SHP77 treated with DMSO at 0.1 percent for 48 hours (cell line): ENCODE results near the gene FANCE.
A peak's percentile ranks its signal among the peaks of the same experiment; 100 is the strongest.

Experiments
- DNase-seq: peaks from one replicate; lab custom pipeline; 2025; lab: John Stamatoyannopoulos, UW

Gene FANCE, protein sequence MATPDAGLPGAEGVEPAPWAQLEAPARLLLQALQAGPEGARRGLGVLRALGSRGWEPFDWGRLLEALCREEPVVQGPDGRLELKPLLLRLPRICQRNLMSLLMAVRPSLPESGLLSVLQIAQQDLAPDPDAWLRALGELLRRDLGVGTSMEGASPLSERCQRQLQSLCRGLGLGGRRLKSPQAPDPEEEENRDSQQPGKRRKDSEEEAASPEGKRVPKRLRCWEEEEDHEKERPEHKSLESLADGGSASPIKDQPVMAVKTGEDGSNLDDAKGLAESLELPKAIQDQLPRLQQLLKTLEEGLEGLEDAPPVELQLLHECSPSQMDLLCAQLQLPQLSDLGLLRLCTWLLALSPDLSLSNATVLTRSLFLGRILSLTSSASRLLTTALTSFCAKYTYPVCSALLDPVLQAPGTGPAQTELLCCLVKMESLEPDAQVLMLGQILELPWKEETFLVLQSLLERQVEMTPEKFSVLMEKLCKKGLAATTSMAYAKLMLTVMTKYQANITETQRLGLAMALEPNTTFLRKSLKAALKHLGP

DNA sequence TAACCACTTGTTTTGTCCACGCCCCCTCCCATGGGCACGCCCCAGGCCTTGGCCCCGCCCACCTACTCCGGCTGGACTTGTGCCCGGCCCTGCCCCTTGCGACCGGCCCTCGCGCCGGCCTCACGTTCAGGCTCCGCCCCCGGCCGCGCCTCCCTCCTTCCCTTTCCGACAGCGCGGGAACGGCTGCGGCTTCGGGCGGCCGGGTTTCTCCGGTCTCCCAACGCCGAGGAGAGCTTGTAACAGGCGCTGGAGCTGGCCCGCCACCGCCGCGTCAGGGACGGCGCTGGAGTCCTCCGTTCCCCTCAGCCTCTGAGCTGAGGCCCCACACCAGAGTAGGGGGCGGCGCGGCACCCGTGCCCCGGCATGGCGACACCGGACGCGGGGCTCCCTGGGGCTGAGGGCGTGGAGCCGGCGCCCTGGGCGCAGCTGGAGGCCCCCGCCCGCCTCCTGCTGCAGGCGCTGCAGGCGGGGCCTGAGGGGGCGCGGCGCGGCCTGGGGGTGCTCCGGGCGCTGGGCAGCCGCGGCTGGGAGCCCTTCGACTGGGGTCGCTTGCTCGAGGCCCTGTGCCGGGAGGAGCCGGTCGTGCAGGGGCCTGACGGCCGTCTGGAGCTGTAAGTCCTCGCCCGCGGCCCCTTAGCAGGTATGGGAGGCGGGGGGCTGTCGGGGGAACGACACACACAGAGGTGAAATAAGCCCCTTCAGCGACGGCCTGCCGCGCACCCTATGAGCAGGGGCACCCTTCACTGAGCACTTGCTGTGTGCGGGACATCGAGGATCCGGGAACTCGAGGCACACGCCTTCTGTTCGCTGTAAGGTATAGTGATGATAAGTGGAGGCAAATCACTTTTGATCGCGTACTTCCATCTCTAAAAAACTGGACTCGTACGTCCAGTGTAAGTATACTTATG, at the start of gene FANCE:
FANCE (plus strand) TSS at position 156 of the 908 bp plus-strand sequence; CDS start at position 364, 208 bp downstream.
- DNase-seq, result no peak

DNA sequence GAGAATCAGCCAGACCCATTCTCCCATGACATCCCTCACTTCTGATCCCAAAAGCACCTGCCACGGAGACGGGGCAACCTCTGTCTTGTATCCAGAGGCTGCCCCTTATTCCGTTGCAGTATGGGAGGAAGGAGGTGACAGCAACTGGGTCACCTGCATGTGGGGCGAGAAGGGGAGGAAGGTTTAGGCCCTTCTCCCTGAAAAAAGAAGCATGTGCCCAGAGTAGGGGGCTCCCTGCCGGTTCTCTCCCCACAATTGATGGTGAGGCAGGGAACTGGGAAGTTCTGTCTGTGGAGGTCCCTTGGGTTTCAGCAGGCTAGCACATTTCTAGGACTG, 49.3 kb upstream of the FANCE start:
- DNase-seq, result no peak

DNA sequence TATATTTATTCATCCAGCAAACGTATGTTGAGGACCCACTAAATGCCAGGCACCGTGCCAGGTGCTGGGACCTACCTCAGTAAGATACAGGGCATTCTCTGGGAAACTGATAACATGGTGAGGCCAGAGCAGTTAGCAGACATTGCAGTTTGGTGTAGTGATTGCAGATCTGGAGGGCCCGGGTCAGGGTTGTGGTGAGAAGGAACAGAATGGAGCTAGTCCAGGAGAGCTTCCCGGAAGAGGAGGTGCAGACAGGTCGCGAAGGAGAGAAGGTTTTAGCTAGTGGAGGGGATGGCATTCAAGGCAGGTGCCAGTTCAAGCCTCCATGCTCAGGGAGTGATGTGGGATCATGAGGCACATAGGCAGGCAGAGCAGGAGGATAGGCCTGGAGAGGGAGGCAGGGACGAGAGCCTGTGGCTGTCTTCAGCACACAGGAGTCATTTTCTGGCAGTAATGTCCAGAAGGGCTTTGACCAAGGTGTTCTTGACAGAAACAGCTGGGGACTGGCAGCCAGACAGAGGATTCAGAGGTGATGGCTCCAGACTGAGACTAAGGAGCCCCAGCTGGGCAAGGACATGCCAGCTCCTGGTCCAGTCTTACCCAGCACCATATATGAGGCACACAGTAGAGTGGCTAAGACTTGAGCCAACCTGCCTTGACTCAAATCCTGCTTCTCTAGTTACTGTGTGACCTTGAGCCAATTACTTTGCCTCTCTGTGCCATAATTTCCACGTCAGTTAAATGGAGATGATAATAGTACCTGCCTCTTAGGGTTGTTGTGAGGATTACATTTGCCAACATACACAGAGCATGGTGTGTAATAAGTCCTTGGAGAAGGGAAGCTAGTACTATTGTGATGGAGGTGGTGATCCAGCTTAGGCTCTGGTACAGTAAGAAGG, 48.3 kb upstream of the FANCE start:
- no peak for DNase-seq

DNA sequence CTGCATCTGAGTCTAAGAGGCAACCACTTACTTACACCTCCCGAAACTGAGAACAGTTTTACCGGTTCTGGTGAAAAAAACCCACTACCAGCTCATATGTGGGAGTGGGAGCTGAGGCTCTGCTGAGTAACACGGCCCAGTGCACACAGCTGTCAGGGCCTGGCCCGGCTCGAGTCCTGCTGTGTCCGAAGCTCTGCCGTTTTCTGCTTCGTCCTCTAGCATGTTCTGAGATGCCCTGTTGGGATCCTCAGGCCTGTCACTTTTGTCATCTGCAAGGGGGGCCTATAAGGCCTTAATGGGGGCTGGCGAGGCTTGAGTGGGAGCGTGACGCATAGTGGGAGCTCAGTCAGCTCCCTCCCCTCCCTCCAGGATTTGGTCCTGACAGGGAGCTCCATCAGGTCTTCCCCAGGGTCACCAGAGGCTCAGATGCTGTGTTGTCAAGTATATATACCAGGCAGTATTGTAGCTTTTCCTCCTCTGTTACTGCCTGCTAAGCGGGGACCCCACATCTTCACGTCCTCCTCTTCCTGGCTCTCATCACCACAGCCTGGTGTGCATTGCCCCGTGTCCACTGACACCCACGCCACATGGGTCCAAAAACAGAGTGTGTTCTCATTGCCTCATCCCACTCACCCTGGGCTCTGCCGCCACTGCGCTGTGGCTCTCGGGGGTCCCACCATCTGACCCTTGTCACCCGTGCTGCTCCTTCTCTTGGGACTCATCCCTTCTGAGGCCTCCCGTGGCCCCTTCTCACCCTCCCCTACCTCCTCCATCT, 45.2 kb upstream of the FANCE start:
- no peak for DNase-seq

DNA sequence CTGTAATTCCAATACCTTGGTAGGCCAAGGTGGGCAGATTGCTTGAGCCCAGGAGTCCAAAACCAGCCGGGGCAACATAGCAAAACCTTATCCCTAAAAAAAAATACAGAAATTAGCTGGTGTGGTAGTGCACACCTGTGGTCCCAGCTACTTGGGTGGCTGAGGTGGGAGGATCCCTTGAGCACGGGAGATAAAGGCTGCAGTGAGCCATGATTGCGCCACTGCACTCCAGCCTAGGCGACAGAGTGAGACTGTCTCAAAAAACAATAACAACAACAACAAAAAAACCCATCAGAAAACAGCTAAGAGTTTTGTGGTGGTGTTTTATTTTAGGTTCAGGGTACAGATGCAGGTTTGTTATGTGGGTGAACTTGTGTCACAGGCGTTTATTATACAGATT, 42.9 kb upstream of the FANCE start:
- DNase-seq, result no peak

DNA sequence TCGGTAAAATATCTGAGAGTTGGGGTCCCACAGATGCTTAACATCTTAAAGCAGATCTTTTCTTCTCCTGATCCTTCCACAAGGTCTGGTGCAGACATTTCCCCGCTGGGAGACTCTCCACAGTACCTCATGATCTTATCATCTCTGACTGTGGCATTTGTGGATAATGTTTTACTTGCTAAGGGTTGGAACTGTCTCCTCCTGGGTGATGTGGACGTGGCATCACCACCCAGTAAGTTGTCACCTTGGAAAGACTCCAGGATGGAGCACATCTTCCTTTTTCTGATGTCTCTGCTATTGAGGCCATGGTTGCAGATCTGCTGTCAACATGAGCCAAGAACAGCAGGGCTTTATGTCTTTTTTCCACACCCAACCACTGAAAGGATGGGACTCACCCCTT, 42.0 kb upstream of the FANCE start:
- DNase-seq, result no peak

DNA sequence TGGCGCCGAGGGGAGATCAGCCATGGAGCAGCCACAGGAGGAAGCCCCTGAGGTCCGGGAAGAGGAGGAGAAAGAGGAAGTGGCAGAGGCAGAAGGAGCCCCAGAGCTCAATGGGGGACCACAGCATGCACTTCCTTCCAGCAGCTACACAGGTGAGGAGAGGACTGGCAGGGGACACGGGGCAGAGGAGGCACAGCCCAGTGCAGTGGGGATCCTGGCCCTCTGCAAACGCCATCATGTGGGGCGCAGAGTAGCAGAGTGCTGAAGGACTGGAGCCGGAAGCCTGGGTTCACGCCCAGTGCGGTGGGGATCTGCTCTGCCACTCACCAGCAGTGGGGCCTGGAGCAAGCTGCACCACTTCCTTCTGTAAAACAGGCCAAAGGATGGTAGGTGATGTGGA, 41.1 kb upstream of the FANCE start:
- no peak for DNase-seq

DNA sequence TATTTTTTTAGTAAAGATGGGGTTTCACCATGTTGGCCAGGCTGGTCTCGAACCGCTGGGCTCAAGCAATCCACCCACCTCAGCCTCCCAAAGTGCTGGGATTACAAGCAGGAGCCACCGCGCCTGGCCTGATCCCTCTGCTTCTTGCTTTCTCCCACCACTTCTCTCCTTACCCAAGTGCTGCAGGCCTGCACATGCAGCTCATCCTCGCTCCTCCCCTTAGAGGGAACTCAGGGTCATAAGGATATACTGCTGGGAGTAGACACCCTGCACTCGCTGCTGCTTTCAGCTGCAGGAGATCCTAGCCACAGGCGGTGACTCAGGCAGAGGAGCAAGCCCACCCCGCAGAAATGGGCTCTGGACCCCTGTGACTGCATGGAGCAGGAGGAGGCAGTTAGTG, 40.0 kb upstream of the FANCE start:
- DNase-seq, result no peak

DNA sequence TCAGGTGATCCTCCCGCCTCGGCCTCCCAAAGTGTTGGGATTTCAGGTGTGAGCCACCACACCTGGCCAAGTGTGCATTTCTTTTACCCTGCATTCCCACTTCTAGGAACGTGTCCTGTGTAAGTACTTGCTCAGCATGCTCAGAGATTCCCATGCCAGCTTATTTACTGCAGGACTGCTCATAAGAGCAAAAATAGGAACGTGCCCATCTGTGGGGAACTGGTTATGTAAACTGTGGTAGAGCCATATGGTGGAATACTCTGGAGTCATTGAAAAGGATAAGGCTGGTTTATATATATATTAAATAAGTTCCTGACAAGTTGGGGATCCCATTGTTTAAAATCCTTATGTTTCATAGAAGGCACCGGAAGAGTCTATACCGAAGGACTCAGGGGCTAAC, 38.2 kb upstream of the FANCE start:
- no peak for DNase-seq

DNA sequence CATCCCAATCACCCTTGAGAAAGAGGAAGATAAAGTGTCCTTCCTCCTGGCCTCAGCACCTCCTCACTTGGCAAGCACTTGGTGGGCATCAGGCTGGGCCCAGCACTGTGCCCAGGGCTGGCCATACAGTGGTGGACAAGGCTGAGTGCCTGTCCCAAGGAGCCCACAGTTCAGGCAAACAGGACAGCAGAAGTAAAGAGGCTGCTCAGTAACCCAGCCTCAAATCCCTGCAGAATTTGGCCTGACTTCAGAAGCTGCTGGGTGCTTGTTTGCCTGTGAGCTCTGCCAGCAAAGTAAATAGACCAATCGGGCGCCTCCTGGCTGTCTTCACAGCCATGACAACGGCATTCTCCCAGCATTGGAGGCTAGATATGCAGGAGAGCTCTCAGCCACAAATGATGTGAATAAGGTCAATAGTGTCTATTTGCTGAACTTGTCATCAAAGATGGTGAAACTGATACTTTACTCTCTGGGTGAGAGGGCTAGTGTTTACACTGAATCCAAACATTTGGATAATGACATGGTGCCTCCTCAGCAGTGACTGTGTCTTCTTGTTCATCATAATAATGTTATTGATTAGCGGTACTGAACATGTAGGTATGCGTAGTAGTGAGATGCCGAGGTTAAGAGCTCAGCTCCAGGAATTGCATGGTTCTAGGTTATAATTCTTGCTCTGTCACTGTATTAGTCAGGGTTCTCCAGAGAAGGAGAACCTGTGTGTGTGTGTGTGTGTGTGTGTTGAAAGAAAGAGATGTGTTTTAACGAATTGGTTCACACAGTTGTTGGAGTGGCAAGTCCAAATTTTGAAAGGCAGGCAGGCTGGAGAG, 36.9 kb upstream of the FANCE start:
- peak; percentile 82 for DNase-seq

DNA sequence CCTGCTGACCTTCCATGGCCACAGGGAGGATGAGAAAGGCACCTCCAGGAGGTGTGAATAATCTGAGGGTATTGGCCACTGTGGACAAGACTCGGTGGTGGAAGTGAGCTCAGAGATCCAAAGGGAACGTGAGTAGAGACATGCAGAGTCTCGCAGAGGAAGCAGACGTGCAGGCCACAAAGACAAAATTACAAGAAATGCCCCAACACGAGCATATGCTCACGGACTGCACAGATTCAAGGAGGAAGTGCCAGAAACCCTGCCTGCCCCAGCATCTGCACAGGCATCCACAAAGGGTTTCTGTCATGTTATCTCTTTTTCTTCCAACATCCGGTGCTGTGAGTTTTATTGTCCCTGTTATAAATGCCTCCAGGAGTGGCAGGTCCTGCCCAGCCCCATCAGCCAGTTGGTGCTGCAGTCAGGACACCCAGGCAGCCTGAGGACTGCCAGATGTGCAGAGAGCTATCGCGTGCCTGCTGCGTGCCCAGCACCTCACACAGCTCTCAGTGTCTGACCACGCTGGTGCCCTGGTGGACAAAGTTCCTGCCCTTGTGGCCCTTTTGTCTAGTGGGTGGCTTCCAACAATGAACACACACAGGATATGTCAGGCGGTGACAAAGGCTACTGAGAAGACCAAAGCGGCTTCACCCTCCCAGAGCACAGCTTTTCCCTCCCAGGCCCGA, 34.0 kb upstream of the FANCE start:
- no peak for DNase-seq

DNA sequence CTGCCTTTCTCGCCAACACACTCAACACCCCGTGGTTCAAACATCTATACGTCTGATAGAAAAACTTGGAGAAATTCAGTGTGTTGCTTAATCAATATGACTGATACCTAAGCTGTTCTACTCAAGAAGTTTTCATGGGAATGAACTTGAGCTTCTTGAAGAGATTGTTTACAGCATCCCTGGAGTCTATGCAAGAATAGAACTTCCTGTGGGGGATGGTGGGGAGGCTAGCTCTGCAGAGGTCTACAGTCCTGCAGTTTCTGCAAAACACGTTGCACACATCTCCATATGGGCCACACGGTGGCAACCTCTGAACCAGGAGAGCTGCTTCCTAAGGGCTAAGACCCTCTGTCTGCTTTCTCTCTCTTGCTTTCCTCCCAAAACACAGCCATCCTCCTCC, 32.7 kb upstream of the FANCE start:
- DNase-seq, result no peak

DNA sequence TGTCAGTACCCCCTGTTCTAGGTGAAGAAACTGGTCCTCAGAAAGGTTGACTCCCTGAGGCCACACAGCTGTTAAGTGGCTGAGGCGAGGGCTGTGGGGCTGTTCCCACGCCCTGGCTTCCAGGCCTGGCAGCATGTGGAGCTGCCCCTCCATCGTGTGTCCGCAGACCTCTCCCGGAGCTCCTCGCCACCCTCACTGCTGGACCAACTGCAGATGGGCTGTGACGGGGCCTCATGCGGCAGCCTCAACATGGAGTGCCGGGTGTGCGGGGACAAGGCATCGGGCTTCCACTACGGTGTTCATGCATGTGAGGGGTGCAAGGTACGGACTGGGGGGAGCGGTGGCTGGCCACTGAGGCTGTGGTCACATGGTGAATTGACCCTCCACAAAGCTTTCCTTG, 32.2 kb upstream of the FANCE start:
- no peak for DNase-seq

DNA sequence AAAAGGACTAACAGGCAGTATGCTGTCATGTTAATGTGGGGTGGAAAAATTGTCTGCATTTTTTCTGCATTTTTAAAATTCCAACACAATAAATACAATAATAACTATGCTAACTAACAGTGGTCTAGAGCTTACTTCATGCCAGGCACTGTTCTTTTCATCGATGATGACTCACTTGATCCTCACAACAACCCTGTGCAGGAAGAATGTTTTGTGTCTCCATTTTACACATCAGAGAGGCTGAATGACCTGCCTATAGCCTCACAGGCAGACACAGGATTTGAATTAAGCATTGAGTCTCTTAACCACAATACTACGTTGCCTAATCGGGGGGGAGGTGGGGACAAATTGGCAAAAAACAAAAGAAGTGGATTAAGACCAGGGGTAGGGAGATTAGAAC, 26.9 kb upstream of the FANCE start:
- no peak for DNase-seq

DNA sequence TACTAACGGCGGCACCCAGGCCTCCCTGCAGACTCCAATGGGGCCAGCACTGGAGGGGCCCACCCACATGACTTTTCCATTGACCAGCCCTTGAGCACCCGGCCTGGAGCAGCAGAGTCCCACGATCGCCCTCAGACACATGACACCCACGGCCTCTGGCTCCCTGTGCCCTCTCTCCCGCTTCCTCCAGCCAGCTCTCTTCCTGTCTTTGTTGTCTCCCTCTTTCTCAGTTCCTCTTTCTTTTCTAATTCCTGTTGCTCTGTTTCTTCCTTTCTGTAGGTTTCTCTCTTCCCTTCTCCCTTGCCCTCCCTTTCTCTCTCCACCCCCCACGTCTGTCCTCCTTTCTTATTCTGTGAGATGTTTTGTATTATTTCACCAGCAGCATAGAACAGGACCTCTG, 26.1 kb upstream of the FANCE start:
- no peak for DNase-seq

DNA sequence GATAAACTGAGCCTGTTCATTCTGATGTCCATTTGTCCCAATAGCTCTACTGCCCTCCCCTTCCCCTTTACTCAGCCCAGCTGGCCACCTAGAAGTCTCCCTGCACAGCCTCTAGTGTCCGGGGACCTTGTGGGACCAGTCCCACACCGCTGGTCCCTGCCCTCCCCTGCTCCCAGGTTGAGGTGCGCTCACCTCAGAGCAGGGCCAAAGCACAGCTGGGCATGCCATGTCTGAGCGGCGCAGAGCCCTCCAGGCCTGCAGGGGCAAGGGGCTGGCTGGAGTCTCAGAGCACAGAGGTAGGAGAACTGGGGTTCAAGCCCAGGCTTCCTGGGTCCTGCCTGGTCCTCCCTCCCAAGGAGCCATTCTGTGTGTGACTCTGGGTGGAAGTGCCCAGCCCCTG, 24.7 kb upstream of the FANCE start:
- no peak for DNase-seq

DNA sequence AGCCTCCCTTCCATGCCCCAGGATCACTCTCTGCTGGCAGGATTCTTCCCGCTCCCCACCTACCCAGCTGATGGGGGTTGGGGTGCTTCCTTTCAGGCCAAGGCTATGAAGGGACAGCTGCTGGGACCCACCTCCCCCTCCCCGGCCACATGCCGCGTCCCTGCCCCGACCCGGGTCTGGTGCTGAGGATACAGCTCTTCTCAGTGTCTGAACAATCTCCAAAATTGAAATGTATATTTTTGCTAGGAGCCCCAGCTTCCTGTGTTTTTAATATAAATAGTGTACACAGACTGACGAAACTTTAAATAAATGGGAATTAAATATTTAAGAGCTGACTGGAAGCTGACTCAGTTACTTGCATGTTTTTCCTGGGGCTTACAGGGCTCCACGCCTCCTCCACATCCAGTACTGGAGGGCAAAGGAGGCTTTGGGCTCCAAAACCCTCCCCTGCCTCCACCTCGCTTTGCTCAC, 24.3 kb upstream of the FANCE start:
- no peak for DNase-seq

DNA sequence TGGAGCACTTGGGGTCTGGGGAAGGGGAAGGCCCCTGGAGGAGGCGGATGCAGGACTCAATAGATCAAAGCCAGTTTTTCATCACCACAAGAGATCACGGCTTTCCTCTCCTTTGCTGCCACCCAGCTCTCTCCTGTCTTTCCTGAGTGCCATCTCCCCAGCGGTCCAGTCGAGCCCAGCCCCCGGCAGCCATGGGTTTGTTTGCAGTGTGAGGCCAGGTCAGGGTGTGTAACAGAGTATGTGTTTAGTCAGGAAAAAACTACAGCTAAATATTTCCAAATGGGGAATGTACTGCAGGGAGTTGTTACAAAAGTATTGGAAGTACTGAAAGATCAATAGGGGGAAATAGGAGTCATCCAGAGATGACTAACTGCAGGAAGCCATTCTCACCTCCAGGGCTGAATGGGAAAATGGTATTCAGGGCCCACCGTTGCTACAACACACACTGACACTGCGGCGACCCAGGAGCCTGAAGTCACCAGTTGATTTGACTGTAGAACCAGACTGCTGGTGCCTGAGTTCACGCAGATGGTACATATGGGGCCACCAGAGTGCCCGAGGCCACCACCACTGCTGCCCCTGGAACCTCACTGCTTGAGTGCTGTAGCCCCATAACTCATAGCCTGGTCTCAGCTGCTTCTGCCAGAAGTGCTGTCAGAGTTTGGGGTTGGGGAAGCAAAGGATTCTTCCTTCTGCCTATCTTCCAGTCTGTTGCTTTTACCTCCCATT, 23.6 kb upstream of the FANCE start:
- DNase-seq, result no peak

DNA sequence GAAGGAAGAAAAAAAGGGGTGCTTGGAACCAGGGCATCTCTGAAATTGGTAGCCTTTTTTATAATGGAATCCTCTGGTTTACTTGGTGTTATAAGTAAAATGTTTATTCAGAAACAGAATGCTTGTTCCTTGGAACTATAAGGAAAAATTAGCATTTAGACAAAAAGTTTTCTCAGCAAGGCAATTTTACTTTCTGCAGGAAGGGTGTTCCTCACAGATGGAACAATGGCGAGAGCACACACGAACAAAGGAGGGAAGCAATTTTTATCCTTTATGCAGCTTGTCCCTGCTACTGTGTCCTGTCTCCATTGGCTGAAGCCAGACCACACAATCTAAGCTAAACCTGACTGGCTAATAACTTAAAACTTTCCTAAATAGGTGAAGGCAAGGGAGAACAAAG, 22.7 kb upstream of the FANCE start:
- DNase-seq, result no peak
